Measurements from ENCODE around the gene PCDHA7. TPM values are rescaled to one million over a fixed set of nuclear protein-coding genes. Genes with fewer than 3 reads are reported as not detected.
"Not testable (repeated sequence)": the region's sequence is repeated elsewhere in the genome, so short reads cannot be mapped to it uniquely, and the experiment has no call there.

The PCDHA7 gene
- total RNA-seq, 1 experiment from 2014 or later: 0.03 TPM

GRCh38 chr5:140802781-140803271 lies 31.2 kb upstream of the PCDHA7 start:
- Histone ChIP-seq H3K4me1 (replicated peaks) (no peaks in the 10 kb centered on the region), H3K36me3 (no peaks in the 10 kb centered on the region), H3K9me3 (replicated peaks) (peaks cover 13% of the 10 kb centered on the region; the same call in 1 of the 2 replicates), H3K27ac (no peak overlapping the region), H3K27me3 (replicated peaks) (no peaks in the 10 kb centered on the region), H3K4me3 (no peak overlapping the region)
- no peak for DNase-seq (ENCODE audit: low read depth in 1 of 2, low spot score in 2 of 2)

GRCh38 chr5:140806834-140807775 lies 27.0 kb upstream of the PCDHA7 start, which contains the start of gene PCDHA4:
Gene PCDHA4, plus strand, starts transcription at chr5:140807068.
- no peaks in the 10 kb centered on the region for H3K27me3 ChIP-seq (replicated peaks)
- peaks cover 13% of the 10 kb centered on the region for H3K9me3 ChIP-seq (replicated peaks)
- peak in 1 of 2 experiments; percentile 29 for DNase-seq (ENCODE audit: low read depth in 1 of 2, low spot score in 2 of 2)
- no peaks in the 10 kb centered on the region for H3K4me1 ChIP-seq (replicated peaks)
- no peaks in the 10 kb centered on the region for H3K36me3 ChIP-seq
- H3K4me3 ChIP-seq: peak within 1 kb of the TSS; percentile 24
- no peak within 1 kb of the TSS for H3K27ac ChIP-seq

- not testable (repeated sequence) for H3K4me1 ChIP-seq (replicated peaks); H3K36me3 ChIP-seq; H3K4me3 ChIP-seq; H3K27me3 ChIP-seq (replicated peaks); H3K27ac ChIP-seq; DNase-seq (ENCODE audit: low read depth in 1 of 2, low spot score in 2 of 2)
- peaks cover 13% of the 10 kb centered on the region; the same call in 1 of the 2 replicates for H3K9me3 ChIP-seq (replicated peaks)
Measured at GRCh38 chr5:140808241-140808888, 25.7 kb upstream of the PCDHA7 start.

- Histone ChIP-seq H3K9me3 (replicated peaks) (peaks cover 13% of the 10 kb centered on the region; the same call in 1 of the 2 replicates), H3K27ac (no peak overlapping the region), H3K4me1 (replicated peaks) (no peaks in the 10 kb centered on the region)
Measured at GRCh38 chr5:140808889-140809291, 25.2 kb upstream of the PCDHA7 start.

GRCh38 chr5:140821375-140822280 lies 12.4 kb upstream of the PCDHA7 start, which contains the start of gene PCDHA5:
Gene PCDHA5, plus strand, starts transcription at chr5:140821613.
- H3K36me3 ChIP-seq: no peaks in the 10 kb centered on the region
- no peaks in the 10 kb centered on the region; the same call in 1 of the 2 replicates for H3K27me3 ChIP-seq (replicated peaks)
- no peak for DNase-seq (ENCODE audit: low read depth in 1 of 2, low spot score in 2 of 2)
- H3K4me1 ChIP-seq (replicated peaks): no peaks in the 10 kb centered on the region
- no peak within 1 kb of the TSS for H3K27ac ChIP-seq
- H3K9me3 ChIP-seq (replicated peaks): no peaks in the 10 kb centered on the region
- no peak within 1 kb of the TSS for H3K4me3 ChIP-seq

More at GRCh38 chr5:140808889-140809291, 25.2 kb upstream of the PCDHA7 start:
- Histone ChIP-seq H3K36me3 (no peaks in the 10 kb centered on the region), H3K4me3 (no peak overlapping the region), H3K27me3 (replicated peaks) (no peaks in the 10 kb centered on the region)
- DNase-seq (ENCODE audit: low read depth in 1 of 2, low spot score in 2 of 2): no peak

GRCh38 chr5:140822281-140822629 lies 11.8 kb upstream of the PCDHA7 start:
- Histone ChIP-seq H3K36me3 (no peaks in the 10 kb centered on the region), H3K9me3 (replicated peaks) (no peaks in the 10 kb centered on the region), H3K27ac (no peak overlapping the region), H3K27me3 (replicated peaks) (no peaks in the 10 kb centered on the region; the same call in 1 of the 2 replicates), H3K4me3 (no peak overlapping the region), H3K4me1 (replicated peaks) (no peaks in the 10 kb centered on the region)
- DNase-seq (ENCODE audit: low read depth in 1 of 2, low spot score in 2 of 2): no peak

GRCh38 chr5:140822969-140823368 lies 11.1 kb upstream of the PCDHA7 start:
- H3K9me3 ChIP-seq (replicated peaks); H3K4me1 ChIP-seq (replicated peaks); DNase-seq (ENCODE audit: low read depth in 1 of 2, low spot score in 2 of 2); H3K27ac ChIP-seq; H3K27me3 ChIP-seq (replicated peaks); H3K36me3 ChIP-seq; H3K4me3 ChIP-seq: not testable (repeated sequence)

GRCh38 chr5:140823475-140823874 lies 10.6 kb upstream of the PCDHA7 start:
- no peaks in the 10 kb centered on the region for H3K36me3 ChIP-seq
- no peak overlapping the region for H3K4me3 ChIP-seq
- H3K9me3 ChIP-seq (replicated peaks): no peaks in the 10 kb centered on the region
- no peak overlapping the region for H3K27ac ChIP-seq
- no peak for DNase-seq (ENCODE audit: low read depth in 1 of 2, low spot score in 2 of 2)
- H3K27me3 ChIP-seq (replicated peaks): no peaks in the 10 kb centered on the region; the same call in 1 of the 2 replicates
- H3K4me1 ChIP-seq (replicated peaks): no peaks in the 10 kb centered on the region

GRCh38 chr5:140827704-140828361 lies 6.2 kb upstream of the PCDHA7 start, which contains the start of gene PCDHA6:
Gene PCDHA6, plus strand, starts transcription at chr5:140827960. Its CDS starts 132 bp downstream, at chr5:140828092.
- Histone ChIP-seq H3K36me3 (no peaks in the 10 kb centered on the region), H3K27me3 (replicated peaks) (no peaks in the 10 kb centered on the region), H3K4me1 (replicated peaks) (no peaks in the 10 kb centered on the region), H3K27ac (no peak within 1 kb of the TSS), H3K9me3 (replicated peaks) (peaks cover 5% of the 10 kb centered on the region; the same call in 1 of the 2 replicates), H3K4me3 (no peak within 1 kb of the TSS)
- no peak for DNase-seq (ENCODE audit: low read depth in 1 of 2, low spot score in 2 of 2)

GRCh38 chr5:140828362-140828737 lies 5.7 kb upstream of the PCDHA7 start:
- Histone ChIP-seq H3K9me3 (replicated peaks) (peaks cover 5% of the 10 kb centered on the region; the same call in 1 of the 2 replicates), H3K4me1 (replicated peaks) (no peaks in the 10 kb centered on the region), H3K36me3 (no peaks in the 10 kb centered on the region), H3K4me3 (no peak overlapping the region), H3K27me3 (replicated peaks) (no peaks in the 10 kb centered on the region), H3K27ac (no peak overlapping the region)
- DNase-seq (ENCODE audit: low read depth in 1 of 2, low spot score in 2 of 2): no peak

- not testable (repeated sequence) for H3K4me1 ChIP-seq (replicated peaks); H3K36me3 ChIP-seq; H3K27ac ChIP-seq; H3K4me3 ChIP-seq; H3K9me3 ChIP-seq (replicated peaks); H3K27me3 ChIP-seq (replicated peaks); DNase-seq (ENCODE audit: low read depth in 1 of 2, low spot score in 2 of 2)
Measured at GRCh38 chr5:140829511-140830501, 4.3 kb upstream of the PCDHA7 start.

Measured in SJSA1 (cell line).